Transverse colon (tissue), 4 donors: ENCODE measurements around the gene MEIS2. TPM values are rescaled to one million over a fixed set of nuclear protein-coding genes. Genes with fewer than 3 reads are reported as not detected.

ENCODE experiments used
- DNase-seq: peaks from one replicate; pipeline ENCODE4 v3.0.0-alpha.2; 2019
- H3K27ac ChIP-seq, 4 donors: fragments of 200-600 bp; sonication (generic); 2 replicates each; pipeline ENCODE4 v1.5.1; 2016 to 2018; ENCODE audit warnings: inconsistent platforms in 4 of 4
- H3K27me3 ChIP-seq: fragments of 200-600 bp; sonication (generic); 2 replicates; pipeline ENCODE4 v1.5.1; 2017; ENCODE audit warnings: inconsistent platforms
- H3K36me3 ChIP-seq, 4 donors: fragments of 200-600 bp; sonication (generic); 2 replicates each; pipeline ENCODE4 v1.5.1; 2017 to 2019; ENCODE audit warnings: inconsistent platforms in 4 of 4
- H3K4me1 ChIP-seq, 4 donors: fragments of 200-600 bp; sonication (generic); 2 replicates each; pipeline ENCODE4 v1.5.1; 2017 to 2020; ENCODE audit warnings: inconsistent platforms in 4 of 4
- H3K4me3 ChIP-seq, 4 donors: fragments of 200-600 bp; sonication (generic); 1 replicate in 1 of 4; 2 replicates in 3 of 4; pipeline versions ENCODE4 v1.5.1 to v1.6.1; 2017 to 2019; ENCODE audit warnings: inconsistent platforms in 4 of 4
- H3K9me3 ChIP-seq, 2 donors: fragments of 200-600 bp; sonication (generic); 2 replicates each; pipeline ENCODE4 v1.5.1; 2017 to 2019; ENCODE audit warnings: inconsistent platforms in 2 of 2
- EP300 ChIP-seq: sonication (generic); formaldehyde crosslinking; IDR thresholded peaks from one replicate; pipeline ENCODE4 v1.6.1; 2017; ENCODE audit warnings: antibody characterized with exemption, low read depth
- POLR2A ChIP-seq: fragments of 450-650 bp; IDR thresholded peaks from one replicate; pipeline ENCODE4 v1.6.1; 2016; ENCODE audit warnings: antibody characterized with exemption, mild to moderate bottlenecking, moderate library complexity
- POLR2AphosphoS5 ChIP-seq, 3 donors: sonication (generic); formaldehyde crosslinking; IDR thresholded peaks; one replicate each; pipeline ENCODE4 v1.6.1; 2016; ENCODE audit warnings: antibody characterized with exemption in 3 of 3
- WGBS, 2 donors: methylation state at CpG; one replicate each; pipeline ENCODE4 v1.1.5; 2018; ENCODE audit warnings: low coverage in 1 of 2; 5-methylcytosine and 5-hydroxymethylcytosine counted together
- in situ Hi-C, 4 donors: fragments of 200-750 bp; cut with MboI; loops; one replicate each; pipeline versions ENCODE4 v1.15.0 to v1.15.1; 2017; ENCODE audit warnings: low sequenced_read_pairs in 3 of 4, low pct_ligation_motif_present in 1 of 4, low pct_unique_long_range_greater_than_20kb in 1 of 4
- intact Hi-C: fragments of 100-400 bp; cut with DNase I; formaldehyde crosslinking; loops from one replicate; pipeline ENCODE4 v1.15.1; 2023; ENCODE audit warnings: low total_unique reads
- total RNA-seq, 4 donors: library from RNA; depleted of rRNA; stranded (reverse); fragments of >200 nt; gene quantifications; one replicate each; pipeline ENCODE4 v1.1.0, GENCODE V29; 2016
- TF ChIP-seq, protein P1 (sequence below), 5 experiments: fragments of 200-600 bp in 3 of 5; fragments of 450-650 bp in 2 of 5; sonication (generic) in 3 of 5; IDR thresholded peaks; 1 replicate in 2 of 5; 2 replicates in 3 of 5; pipeline ENCODE4 v1.5.1; 2016 to 2017; ENCODE audit warnings: antibody characterized with exemption in 5 of 5, inconsistent platforms in 3 of 5, mild to moderate bottlenecking in 2 of 5, moderate library complexity in 1 of 5

The MEIS2 gene
- total RNA-seq, 4 donors from 2014 or later, result 16.5 to 43.4 (median 32.7) TPM

DNA sequence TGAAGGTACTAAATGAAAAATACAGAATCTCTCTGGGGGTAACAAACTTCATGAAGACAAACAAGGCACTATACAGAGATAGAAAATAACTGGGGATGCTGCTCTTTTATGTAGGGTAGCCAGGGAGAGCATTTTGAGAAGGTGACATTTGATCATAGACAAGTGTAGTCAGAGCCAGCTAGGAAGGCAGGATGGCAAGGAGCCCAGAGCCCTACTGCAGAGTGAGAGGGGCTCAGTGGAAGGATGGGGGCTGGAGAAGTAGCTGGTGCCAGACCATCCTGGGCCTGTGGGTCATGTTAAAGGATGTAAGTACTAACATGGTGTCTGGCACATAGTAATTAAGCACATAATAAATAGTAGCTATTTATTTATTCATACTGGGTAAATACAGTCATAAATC, 133.6 kb downstream of the MEIS2 start:
- peaks cover 0 to 11% (median 2%) of the 10 kb centered on the region in 4 donors for H3K4me1 ChIP-seq
- peak overlapping the region in 1 of 4 donors; percentile 9 for H3K27ac ChIP-seq
- no peaks in the 10 kb centered on the region for H3K36me3 ChIP-seq
- peaks cover 63% of the 10 kb centered on the region for H3K27me3 ChIP-seq
- TF ChIP-seq, protein P1, sequence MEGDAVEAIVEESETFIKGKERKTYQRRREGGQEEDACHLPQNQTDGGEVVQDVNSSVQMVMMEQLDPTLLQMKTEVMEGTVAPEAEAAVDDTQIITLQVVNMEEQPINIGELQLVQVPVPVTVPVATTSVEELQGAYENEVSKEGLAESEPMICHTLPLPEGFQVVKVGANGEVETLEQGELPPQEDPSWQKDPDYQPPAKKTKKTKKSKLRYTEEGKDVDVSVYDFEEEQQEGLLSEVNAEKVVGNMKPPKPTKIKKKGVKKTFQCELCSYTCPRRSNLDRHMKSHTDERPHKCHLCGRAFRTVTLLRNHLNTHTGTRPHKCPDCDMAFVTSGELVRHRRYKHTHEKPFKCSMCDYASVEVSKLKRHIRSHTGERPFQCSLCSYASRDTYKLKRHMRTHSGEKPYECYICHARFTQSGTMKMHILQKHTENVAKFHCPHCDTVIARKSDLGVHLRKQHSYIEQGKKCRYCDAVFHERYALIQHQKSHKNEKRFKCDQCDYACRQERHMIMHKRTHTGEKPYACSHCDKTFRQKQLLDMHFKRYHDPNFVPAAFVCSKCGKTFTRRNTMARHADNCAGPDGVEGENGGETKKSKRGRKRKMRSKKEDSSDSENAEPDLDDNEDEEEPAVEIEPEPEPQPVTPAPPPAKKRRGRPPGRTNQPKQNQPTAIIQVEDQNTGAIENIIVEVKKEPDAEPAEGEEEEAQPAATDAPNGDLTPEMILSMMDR (IDR thresholded peaks at IDR 0.05), result no peak
- no peak for TF ChIP-seq POLR2A
- TF ChIP-seq EP300, result no peak
- no peak for TF ChIP-seq POLR2AphosphoS5 (IDR thresholded peaks at IDR 0.05)
- DNase-seq, result no peak
- in situ Hi-C loops (no loop called here), intact Hi-C loops (no loop called here)
- no peak overlapping the region for H3K4me3 ChIP-seq
- H3K9me3 ChIP-seq, result no peaks in the 10 kb centered on the region

DNA sequence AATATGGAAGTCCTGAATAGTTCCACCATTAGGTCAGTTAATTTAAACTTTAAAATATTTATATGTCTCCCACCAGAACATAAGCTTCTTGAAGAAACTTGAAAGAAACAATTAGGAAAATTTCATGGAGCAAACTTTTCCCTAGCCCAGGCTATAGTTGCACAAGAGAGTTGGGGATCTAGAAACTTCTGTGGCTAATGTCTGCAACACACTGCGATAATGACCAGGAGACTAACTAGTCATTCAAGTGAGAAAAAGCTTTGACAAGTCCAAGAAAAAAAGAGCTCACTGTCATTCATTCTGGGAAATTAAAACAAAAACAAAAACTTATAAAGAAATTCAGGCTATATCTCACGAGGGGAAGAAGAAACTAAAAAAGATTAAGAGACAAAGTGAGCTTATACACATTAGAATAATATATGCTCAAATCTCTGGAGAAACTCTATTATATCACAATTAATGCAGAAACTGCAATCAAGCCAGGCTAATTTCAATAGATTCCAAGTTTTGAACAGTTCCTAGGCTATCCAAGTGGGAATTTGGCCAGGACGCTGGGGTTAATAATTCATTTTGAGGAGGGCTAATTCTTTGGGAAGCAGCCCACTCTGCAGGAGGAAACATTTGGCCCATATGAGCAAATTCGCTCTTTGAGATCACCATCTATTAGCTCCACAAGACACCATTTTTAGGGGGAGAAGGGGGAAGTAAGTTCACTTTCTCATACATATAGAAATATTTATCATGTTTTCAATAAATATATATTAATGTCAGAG, 134.6 kb downstream of the MEIS2 start:
- intact Hi-C loops, result no loop called here
- Histone ChIP-seq H3K36me3 (no peaks in the 10 kb centered on the region), H3K27ac (no peak overlapping the region), H3K27me3 (peaks cover 60% of the 10 kb centered on the region), H3K4me1 (peaks cover 0 to 9% (median 1%) of the 10 kb centered on the region in 4 donors), H3K9me3 (no peaks in the 10 kb centered on the region), H3K4me3 (no peak overlapping the region)
- WGBS, 2 donors, result 60 to 72% methylated on average over 4 of the region's 4 CpGs
- TF ChIP-seq, protein P1 (IDR thresholded peaks at IDR 0.05), result no peak
- TF ChIP-seq EP300 (no peak), POLR2A (no peak), POLR2AphosphoS5 (IDR thresholded peaks at IDR 0.05) (no peak)
- DNase-seq, result no peak
- in situ Hi-C loops, result no loop called here

DNA sequence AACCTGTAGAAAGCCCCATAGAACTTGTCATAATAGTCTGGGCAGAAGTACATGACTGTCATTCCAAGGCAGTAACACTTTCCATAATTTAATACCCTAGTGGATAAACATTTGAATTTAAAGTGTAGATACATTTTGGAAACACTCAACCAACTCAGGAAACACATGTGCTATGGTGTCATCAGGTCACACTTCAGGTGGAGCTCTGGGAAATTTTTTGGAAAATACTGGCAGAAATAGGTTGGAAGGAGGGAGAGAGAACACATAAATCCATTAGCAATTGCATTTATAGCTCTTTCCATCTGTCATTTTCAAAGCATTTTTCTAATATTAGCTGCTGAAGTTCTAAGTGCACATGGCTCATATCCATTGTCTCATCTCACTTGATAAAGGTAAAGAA, 135.7 kb downstream of the MEIS2 start:
- in situ Hi-C loops (no loop called here), intact Hi-C loops (no loop called here)
- peaks cover 0 to 12% (median 0%) of the 10 kb centered on the region in 4 donors for H3K4me1 ChIP-seq
- H3K4me3 ChIP-seq, result no peak overlapping the region
- H3K27me3 ChIP-seq, result peaks cover 56% of the 10 kb centered on the region
- TF ChIP-seq, protein P1 (IDR thresholded peaks at IDR 0.05), result no peak
- TF ChIP-seq POLR2A (no peak), POLR2AphosphoS5 (IDR thresholded peaks at IDR 0.05) (no peak), EP300 (no peak)
- no peak overlapping the region for H3K27ac ChIP-seq
- DNase-seq, result no peak
- no peaks in the 10 kb centered on the region for H3K9me3 ChIP-seq
- H3K36me3 ChIP-seq, result no peaks in the 10 kb centered on the region

DNA sequence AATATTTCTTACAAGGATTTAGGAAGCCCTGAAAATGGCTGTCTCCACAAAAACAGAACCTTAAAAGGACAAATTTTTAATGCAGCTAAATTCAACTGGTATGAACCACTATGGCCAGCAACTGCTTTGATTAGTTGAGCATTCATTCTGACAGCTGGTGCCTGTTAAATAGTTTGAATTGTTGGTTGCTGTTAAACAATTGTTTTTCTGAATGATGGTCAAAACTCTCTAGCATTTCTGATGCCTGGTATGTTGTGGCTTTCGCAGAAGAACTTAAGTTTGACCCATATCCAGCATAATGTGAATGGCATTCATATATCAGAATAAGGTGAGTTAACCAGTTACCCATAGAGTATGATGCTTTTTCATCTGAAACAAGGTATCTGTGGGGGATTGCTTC, 138.4 kb downstream of the MEIS2 start:
- Histone ChIP-seq H3K9me3 (no peaks in the 10 kb centered on the region), H3K36me3 (no peaks in the 10 kb centered on the region), H3K4me3 (no peak overlapping the region), H3K4me1 (peaks cover 0 to 12% (median 0%) of the 10 kb centered on the region in 4 donors), H3K27me3 (peaks cover 30% of the 10 kb centered on the region), H3K27ac (no peak overlapping the region)
- TF ChIP-seq POLR2AphosphoS5 (IDR thresholded peaks at IDR 0.05) (no peak), EP300 (no peak), POLR2A (no peak)
- TF ChIP-seq, protein P1 (IDR thresholded peaks at IDR 0.05), result no peak
- 71 to 85% methylated on average over 1 of the region's 1 CpG for WGBS, 2 donors
- intact Hi-C loops, result no loop called here
- in situ Hi-C loops, result no loop called here
- DNase-seq, result no peak
